ENCODE data around the gene TRMT44. TPM values are rescaled to one million over a fixed set of nuclear protein-coding genes. Genes with fewer than 3 reads are reported as not detected.

The TRMT44 gene
- total RNA-seq, 1 experiment from 2014 or later: 25.8 TPM

GRCh38 chr4:8395504-8396296, 44.9 kb upstream of the TRMT44 start:
- H3K79me2 ChIP-seq (ENCODE audit: insufficient read depth, low read length): no peaks in the 10 kb centered on the region
- H3K27me3 ChIP-seq (ENCODE audit: insufficient read depth, low read length): no peaks in the 10 kb centered on the region
- DNase-seq (ENCODE audit: low read depth, low spot score) (no peak), ATAC-seq (no peak)
- H3K4me2 ChIP-seq (ENCODE audit: low read length): no peak overlapping the region
- H3K9ac ChIP-seq (ENCODE audit: low read length): no peak overlapping the region
- no peak overlapping the region for H3K4me3 ChIP-seq (replicated peaks in 1 of 2; ENCODE audit: low read depth in 1 of 2, low read length in 2 of 2)
- intact Hi-C loops (cut with micrococcal nuclease): no loop called here
- H3K9me2 ChIP-seq (ENCODE audit: insufficient read depth): no peaks in the 10 kb centered on the region
- no TSS peak for BruUV-seq (replicated peaks)
- H3K9me3 ChIP-seq (ENCODE audit: control insufficient read depth in 1 of 2, insufficient read depth in 1 of 2, low read depth in 1 of 2, low read length in 2 of 2): no peaks in the 10 kb centered on the region
- H3K27ac ChIP-seq (ENCODE audit: low read depth, low read length): no peak overlapping the region
- ChIA-PET POLR2A (no interaction called here), RAD21 (ENCODE audit: low non-redundant PET in 1 of 2, low total read pairs in 2 of 2, uncharacterized antibody in 2 of 2, unreplicated experiment in 2 of 2) (no interaction called here), CTCF (no interaction called here)
- no peaks in the 10 kb centered on the region for H3K36me3 ChIP-seq (ENCODE audit: control insufficient read depth in 1 of 2, insufficient read depth in 2 of 2, low read length in 2 of 2)
- H4K20me1 ChIP-seq (ENCODE audit: insufficient read depth): no peaks in the 10 kb centered on the region
- H3K4me1 ChIP-seq (ENCODE audit: control insufficient read depth in 1 of 2, insufficient read depth in 2 of 2, low read length in 2 of 2): peaks cover 0 to 7% of the 10 kb centered on the region in 2 experiments; a peak in 2 of 4 replicates
- TF ChIP-seq FOSL1 (IDR thresholded peaks at IDR 0.05; ENCODE audit: low read depth) (no peak), ZNF274 (IDR thresholded peaks at IDR 0.05; ENCODE audit: low read depth, low read length) (no peak), TCF7L2 (IDR thresholded peaks at IDR 0.05; ENCODE audit: borderline replicate concordance, extremely low read depth, insufficient read depth, insufficient read length) (no peak), CBX3 (IDR thresholded peaks at IDR 0.05; ENCODE audit: low read depth) (no peak), MAX (IDR thresholded peaks at IDR 0.05) (no peak), SRF (IDR thresholded peaks at IDR 0.05; ENCODE audit: low read depth) (no peak), POLR2AphosphoS5 (IDR thresholded peaks at IDR 0.05; ENCODE audit: low read depth, low read length) (no peak), RAD21 (IDR thresholded peaks at IDR 0.05; ENCODE audit: low read depth) (no peak), EZH2 (IDR thresholded peaks at IDR 0.05) (no peak), EGR1 (IDR thresholded peaks at IDR 0.05; ENCODE audit: low read depth) (no peak), SIN3A (IDR thresholded peaks at IDR 0.05; ENCODE audit: low read depth) (no peak), ZFX (IDR thresholded peaks at IDR 0.05) (no peak), ELF1 (IDR thresholded peaks at IDR 0.05; ENCODE audit: borderline replicate concordance, low read depth) (no peak)
- TF ChIP-seq, protein P1, sequence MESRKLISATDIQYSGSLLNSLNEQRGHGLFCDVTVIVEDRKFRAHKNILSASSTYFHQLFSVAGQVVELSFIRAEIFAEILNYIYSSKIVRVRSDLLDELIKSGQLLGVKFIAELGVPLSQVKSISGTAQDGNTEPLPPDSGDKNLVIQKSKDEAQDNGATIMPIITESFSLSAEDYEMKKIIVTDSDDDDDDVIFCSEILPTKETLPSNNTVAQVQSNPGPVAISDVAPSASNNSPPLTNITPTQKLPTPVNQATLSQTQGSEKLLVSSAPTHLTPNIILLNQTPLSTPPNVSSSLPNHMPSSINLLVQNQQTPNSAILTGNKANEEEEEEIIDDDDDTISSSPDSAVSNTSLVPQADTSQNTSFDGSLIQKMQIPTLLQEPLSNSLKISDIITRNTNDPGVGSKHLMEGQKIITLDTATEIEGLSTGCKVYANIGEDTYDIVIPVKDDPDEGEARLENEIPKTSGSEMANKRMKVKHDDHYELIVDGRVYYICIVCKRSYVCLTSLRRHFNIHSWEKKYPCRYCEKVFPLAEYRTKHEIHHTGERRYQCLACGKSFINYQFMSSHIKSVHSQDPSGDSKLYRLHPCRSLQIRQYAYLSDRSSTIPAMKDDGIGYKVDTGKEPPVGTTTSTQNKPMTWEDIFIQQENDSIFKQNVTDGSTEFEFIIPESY (IDR thresholded peaks at IDR 0.05; ENCODE audit: extremely low read depth, insufficient replicate concordance, low read length): no peak
- TF ChIP-seq, protein P2, sequence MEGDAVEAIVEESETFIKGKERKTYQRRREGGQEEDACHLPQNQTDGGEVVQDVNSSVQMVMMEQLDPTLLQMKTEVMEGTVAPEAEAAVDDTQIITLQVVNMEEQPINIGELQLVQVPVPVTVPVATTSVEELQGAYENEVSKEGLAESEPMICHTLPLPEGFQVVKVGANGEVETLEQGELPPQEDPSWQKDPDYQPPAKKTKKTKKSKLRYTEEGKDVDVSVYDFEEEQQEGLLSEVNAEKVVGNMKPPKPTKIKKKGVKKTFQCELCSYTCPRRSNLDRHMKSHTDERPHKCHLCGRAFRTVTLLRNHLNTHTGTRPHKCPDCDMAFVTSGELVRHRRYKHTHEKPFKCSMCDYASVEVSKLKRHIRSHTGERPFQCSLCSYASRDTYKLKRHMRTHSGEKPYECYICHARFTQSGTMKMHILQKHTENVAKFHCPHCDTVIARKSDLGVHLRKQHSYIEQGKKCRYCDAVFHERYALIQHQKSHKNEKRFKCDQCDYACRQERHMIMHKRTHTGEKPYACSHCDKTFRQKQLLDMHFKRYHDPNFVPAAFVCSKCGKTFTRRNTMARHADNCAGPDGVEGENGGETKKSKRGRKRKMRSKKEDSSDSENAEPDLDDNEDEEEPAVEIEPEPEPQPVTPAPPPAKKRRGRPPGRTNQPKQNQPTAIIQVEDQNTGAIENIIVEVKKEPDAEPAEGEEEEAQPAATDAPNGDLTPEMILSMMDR (IDR thresholded peaks at IDR 0.05 in 2 of 3, conservative IDR thresholded peaks at IDR 0.05 in 1 of 3; ENCODE audit: borderline replicate concordance in 1 of 3, insufficient read depth in 1 of 3, low read depth in 2 of 3, low read length in 2 of 3): no peak
- H2AFZ ChIP-seq (ENCODE audit: low read depth, low read length, poor library complexity, severe bottlenecking): no peak overlapping the region
